HG03064 (cell line): ENCODE measurements around the gene SLC25A30.
A peak's percentile ranks its signal among the peaks of the same experiment; 100 is the strongest.
"Not testable (repeated sequence)": the region's sequence is repeated elsewhere in the genome, so short reads cannot be mapped to it uniquely, and the experiment has no call there.

Source experiments
- ATAC-seq: cut with Tn5 transposase; IDR thresholded peaks from one replicate; pipeline ENCODE4 v1.9.1; 2021; ENCODE audit warnings: low read depth; ENCODE audit not compliant: unreplicated experiment

SLC25A30 gene

DNA sequence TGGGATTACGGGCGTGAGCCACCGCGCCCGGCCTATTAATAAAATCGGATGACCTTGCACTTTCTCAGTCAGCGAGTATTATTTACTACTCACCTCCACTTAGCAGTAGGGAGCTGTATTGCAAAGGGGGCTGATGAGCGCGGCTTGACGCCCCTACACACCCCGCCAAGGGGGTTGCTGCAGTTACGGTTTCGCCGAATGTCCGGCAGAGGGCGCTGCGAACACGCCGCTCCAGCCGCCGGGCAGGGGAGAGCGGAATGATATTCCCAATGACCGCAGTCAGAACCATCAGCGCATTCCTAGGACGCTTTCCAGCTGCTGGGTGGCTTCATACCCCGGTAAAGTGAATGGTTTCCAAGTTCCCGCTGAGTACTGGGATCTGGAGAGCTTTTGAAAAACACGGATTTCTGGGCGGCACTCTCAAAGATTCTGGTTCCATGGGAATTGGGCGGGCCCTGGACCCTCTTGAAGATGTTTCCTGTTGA, 47.2 kb downstream of the SLC25A30 start:
- no peak for ATAC-seq

- ATAC-seq, result no peak
Observed at GRCh38 chr13:45369116-45369515, 49.1 kb downstream of the SLC25A30 start.

DNA sequence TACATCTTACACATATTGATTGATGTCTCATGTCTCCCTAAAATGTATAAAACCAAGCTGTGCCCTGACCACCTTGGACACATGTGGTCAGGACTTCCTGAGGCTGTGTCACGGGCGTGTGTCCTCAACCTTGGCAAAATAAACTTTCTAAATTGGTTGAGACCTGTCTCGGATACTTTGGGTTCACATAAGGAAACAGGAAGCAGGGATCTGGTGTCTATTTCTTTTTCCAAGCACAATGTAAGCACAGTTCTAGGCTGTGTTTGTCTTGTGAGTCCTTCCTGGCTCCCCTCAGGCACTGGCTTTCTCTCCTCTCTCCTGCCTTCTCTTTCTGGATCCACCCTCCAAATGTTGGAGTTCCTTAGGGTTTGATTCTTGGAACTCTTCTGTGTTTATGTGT, 49.6 kb downstream of the SLC25A30 start:
- ATAC-seq, result no peak

GRCh38 chr13:45368005-45368404, 50.2 kb downstream of the SLC25A30 start:
- ATAC-seq, result no peak

GRCh38 chr13:45367358-45367757, 50.8 kb downstream of the SLC25A30 start:
- peak; percentile 89 for ATAC-seq

GRCh38 chr13:45365558-45365885, 52.7 kb downstream of the SLC25A30 start:
- no peak for ATAC-seq

- no peak for ATAC-seq
Observed at GRCh38 chr13:45364876-45365557, 53.2 kb downstream of the SLC25A30 start.

GRCh38 chr13:45362939-45363338, 55.2 kb downstream of the SLC25A30 start:
- no peak for ATAC-seq

GRCh38 chr13:45361596-45362206, 56.5 kb downstream of the SLC25A30 start:
- ATAC-seq, result no peak

- ATAC-seq, result no peak
Observed at GRCh38 chr13:45356966-45357672, 61.1 kb downstream of the SLC25A30 start.

DNA sequence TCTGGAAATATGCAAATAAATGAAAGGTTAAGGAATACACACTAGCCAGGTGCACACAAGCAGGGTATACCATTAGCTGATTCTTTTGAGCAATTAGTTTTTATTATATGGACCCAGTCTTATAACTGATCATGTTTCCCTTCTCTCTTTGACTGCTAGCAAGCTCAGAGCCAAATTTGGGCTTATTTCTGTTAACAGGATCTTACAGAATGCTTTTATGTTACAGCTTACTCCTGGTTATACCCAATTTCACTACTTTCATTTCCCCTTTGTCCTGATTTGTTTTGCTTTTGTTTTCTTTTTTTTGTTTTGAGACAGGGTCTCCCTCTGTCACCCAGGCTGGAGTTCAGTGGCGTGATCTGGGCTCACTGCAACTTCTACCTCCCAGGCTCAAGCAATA, 64.3 kb downstream of the SLC25A30 start:
- ATAC-seq, result no peak

DNA sequence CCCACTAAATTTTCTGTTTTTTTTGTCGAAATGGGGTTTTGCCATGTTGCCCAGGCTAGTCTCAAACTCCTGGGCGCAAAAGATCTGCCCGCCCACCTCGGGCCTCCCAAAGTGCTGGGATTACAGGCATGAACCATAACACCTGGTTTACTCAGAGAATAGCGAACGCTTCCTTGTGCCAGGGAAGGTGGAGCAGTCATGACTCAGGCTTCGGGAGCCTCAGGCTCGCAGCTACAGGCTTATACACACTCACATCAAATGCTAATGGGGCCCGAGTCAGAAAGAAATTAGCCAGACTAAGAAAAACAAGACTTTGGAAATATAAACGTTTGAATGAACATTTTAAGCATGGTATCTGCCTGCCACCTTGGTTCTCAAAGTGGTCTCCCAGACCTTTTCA, 66.1 kb downstream of the SLC25A30 start:
- no peak for ATAC-seq

GRCh38 chr13:45350152-45350551, 68.0 kb downstream of the SLC25A30 start:
- ATAC-seq, result no peak

DNA sequence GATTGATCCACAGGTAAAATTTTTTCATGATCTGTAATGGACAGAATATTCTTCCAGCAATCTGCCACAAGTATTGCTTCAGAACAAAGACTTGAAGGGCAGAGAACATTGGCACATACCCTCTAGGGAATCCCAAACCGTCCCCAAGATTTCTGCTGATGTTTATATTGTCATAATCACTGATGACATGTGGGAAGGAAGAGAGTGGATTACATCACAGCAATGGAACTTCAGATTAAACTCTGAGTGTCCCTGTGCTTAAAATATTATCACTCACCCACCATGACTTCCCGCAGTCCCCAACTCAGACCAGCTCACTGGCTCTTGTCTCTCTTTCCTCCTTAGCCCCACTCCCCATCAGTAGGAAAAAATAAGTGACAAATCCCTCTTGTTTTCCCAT, 68.7 kb downstream of the SLC25A30 start:
- no peak for ATAC-seq

- ATAC-seq, result not testable (repeated sequence)
Observed at GRCh38 chr13:45344064-45344463, 74.1 kb downstream of the SLC25A30 start.
